Central memory CD8-positive, alpha-beta T cell (primary cell): Measurements from ENCODE around the gene RMND5A.
"Not testable (repeated sequence)": the region's sequence is repeated elsewhere in the genome, so short reads cannot be mapped to it uniquely, and the experiment has no call there.

ENCODE experiments used
- ATAC-seq: fragments of 150-1000 bp; cut with Tn5 transposase; replicated peaks from 2 replicates; pipeline ENCODE4 v1.10.0; 2022; ENCODE audit warnings: mild to moderate bottlenecking, moderate FRiP score, moderate number of reproducible peaks; ENCODE audit not compliant: poor library complexity, severe bottlenecking; ENCODE audit errors: extremely low read depth
- DNase-seq, 2 donors: peaks; one replicate each; pipeline ENCODE4 v3.0.0; 2021; ENCODE audit warnings: low spot score in 2 of 2
- H3K27ac Mint-ChIP-seq: one replicate; pipeline ENCODE4 v1.8.0; 2022; ENCODE audit warnings: low read depth, mild to moderate bottlenecking, moderate library complexity, mixed read lengths
- H3K27me3 Mint-ChIP-seq: one replicate; pipeline ENCODE4 v1.8.0; 2022; ENCODE audit warnings: mixed read lengths
- H3K36me3 Mint-ChIP-seq: one replicate; pipeline ENCODE4 v1.8.0; 2022; ENCODE audit warnings: mild to moderate bottlenecking, moderate library complexity, mixed read lengths; ENCODE audit not compliant: insufficient read depth
- H3K4me1 Mint-ChIP-seq: one replicate; pipeline ENCODE4 v1.8.0; 2022; ENCODE audit warnings: mixed read lengths
- H3K4me3 Mint-ChIP-seq: one replicate; pipeline ENCODE4 v1.8.0; 2022; ENCODE audit warnings: mild to moderate bottlenecking, moderate library complexity, mixed read lengths
- H3K9me3 Mint-ChIP-seq: one replicate; pipeline ENCODE4 v1.8.0; 2022; ENCODE audit warnings: mixed read lengths

The RMND5A gene

GRCh38 chr2:86719637-86720539 is at the start of gene RMND5A:
RMND5A (plus strand) TSS chr2:86720291; CDS start chr2:86720668, 377 bp downstream.
- not testable (repeated sequence) for H3K4me1 Mint-ChIP-seq, H3K36me3 Mint-ChIP-seq, H3K27me3 Mint-ChIP-seq, H3K9me3 Mint-ChIP-seq, H3K27ac Mint-ChIP-seq
- ATAC-seq (peak; percentile 91), DNase-seq (peak; percentile 82 to 94)
- H3K4me3 Mint-ChIP-seq: peak within 1 kb of the TSS; percentile 82

- ATAC-seq (no peak), DNase-seq (no peak)
- no peak overlapping the region for H3K27ac Mint-ChIP-seq
- H3K4me3 Mint-ChIP-seq: no peak overlapping the region
- H3K36me3 Mint-ChIP-seq: no peaks in the 10 kb centered on the region
- no peaks in the 10 kb centered on the region for H3K4me1 Mint-ChIP-seq
- no peaks in the 10 kb centered on the region for H3K9me3 Mint-ChIP-seq
- H3K27me3 Mint-ChIP-seq: peaks cover 7% of the 10 kb centered on the region
Observed at GRCh38 chr2:86671337-86671981, 48.6 kb upstream of the RMND5A start.

DNA sequence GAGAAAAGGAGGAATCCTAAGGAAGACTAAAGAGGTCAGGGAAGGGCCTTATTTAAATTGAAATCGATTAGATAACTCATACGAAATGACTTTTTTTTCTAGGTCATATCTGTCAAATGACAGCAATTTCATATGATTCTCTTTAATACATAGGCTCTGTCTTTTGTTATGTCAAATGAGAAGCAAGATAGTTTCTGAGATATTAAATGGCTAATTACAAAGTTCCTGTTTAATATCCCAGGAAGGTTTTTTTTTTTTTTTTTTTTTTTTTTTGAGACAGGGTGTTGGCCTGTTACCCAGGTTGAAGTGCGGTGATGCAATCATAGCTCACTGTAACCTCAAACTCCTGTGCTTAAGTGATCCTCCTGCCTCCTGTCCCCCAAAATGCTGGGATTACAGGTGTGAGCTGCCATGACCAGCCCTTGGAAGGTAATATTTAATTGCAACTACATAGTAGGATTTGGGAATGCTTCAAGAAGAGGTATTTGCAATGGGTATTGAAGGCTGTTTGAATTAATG is 48.0 kb upstream of the RMND5A start:
- Mint-ChIP-seq H3K36me3 (no peaks in the 10 kb centered on the region), H3K9me3 (no peaks in the 10 kb centered on the region), H3K4me3 (no peak overlapping the region), H3K27me3 (peaks cover 1% of the 10 kb centered on the region), H3K4me1 (no peaks in the 10 kb centered on the region), H3K27ac (no peak overlapping the region)
- DNase-seq (no peak), ATAC-seq (no peak)

DNA sequence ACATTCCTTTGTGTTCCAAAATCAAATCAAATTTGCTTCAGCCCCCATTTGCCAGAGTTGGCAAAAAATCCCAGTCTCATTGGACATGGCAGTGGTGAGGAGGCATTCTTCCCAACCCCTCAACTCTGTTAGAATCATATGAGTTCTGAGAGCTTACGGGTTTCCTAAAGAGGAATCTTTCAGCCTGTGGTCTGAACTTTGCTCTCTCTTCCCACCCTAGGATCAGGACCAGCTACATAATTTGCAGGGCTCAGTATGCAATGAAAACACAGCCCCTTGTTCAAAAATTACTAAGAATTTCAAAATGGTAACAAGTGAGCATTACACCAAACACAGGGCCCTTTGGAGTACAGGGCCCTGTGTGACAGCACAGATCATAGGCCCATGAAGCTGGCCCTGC is 47.1 kb upstream of the RMND5A start:
- Mint-ChIP-seq H3K27me3 (no peaks in the 10 kb centered on the region), H3K36me3 (no peaks in the 10 kb centered on the region), H3K9me3 (no peaks in the 10 kb centered on the region), H3K27ac (no peak overlapping the region), H3K4me1 (no peaks in the 10 kb centered on the region), H3K4me3 (no peak overlapping the region)
- ATAC-seq (no peak), DNase-seq (no peak)

GRCh38 chr2:86673986-86674670 is 46.0 kb upstream of the RMND5A start:
- no peaks in the 10 kb centered on the region for H3K9me3 Mint-ChIP-seq
- H3K36me3 Mint-ChIP-seq: no peaks in the 10 kb centered on the region
- peak overlapping the region; percentile 38 for H3K27ac Mint-ChIP-seq
- ATAC-seq: no peak
- DNase-seq: no peak
- no peaks in the 10 kb centered on the region for H3K27me3 Mint-ChIP-seq
- H3K4me3 Mint-ChIP-seq: no peak overlapping the region
- H3K4me1 Mint-ChIP-seq: no peaks in the 10 kb centered on the region

DNA sequence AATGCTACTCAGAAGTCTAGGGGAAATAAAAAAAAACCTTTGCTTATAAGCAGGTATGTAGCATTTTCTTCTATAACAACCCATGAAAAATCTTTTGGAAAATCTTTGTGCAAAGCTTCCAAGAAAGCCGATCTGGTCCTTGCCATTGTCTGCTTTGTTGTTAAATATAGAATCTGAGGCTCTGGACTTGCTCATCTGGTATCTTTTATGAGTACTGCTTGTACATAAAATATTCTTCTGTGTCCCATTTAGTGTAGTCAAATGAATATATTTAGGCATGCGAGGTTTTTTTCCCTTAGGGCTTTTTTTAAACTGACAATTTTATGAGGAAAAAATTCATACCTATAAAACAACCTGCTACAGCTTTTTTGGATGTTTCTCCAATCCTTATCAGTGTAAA is 45.0 kb upstream of the RMND5A start:
- ATAC-seq (no peak), DNase-seq (no peak)
- no peak overlapping the region for H3K4me3 Mint-ChIP-seq
- no peaks in the 10 kb centered on the region for H3K9me3 Mint-ChIP-seq
- no peaks in the 10 kb centered on the region for H3K36me3 Mint-ChIP-seq
- no peaks in the 10 kb centered on the region for H3K27me3 Mint-ChIP-seq
- H3K27ac Mint-ChIP-seq: peak overlapping the region; percentile 38
- no peaks in the 10 kb centered on the region for H3K4me1 Mint-ChIP-seq

DNA sequence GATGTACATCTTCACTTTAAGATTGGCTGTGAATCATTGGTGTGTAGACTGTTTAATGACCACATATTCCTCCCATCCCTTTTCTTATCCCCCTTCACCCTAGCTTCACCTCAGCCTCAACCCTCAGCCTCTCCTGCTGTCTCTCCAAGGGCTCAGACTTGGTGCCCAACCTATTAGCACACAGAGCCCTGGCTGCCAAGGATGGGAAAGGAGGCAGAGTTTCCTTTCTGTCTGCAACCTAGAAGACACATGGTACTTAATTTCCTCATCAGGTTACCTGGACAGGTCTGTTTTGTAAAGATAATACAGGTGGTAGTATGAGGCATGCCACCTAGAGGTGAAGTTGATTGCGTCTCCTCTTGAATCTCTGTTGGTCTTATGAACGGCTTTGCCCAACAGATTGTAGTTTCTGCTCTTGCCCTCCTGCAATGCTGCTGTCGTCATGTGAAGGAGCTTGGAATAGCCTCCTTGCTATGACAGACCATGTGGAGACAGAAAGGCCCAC is 44.5 kb upstream of the RMND5A start:
- DNase-seq (no peak), ATAC-seq (no peak)
- no peaks in the 10 kb centered on the region for H3K27me3 Mint-ChIP-seq
- H3K36me3 Mint-ChIP-seq: no peaks in the 10 kb centered on the region
- H3K9me3 Mint-ChIP-seq: no peaks in the 10 kb centered on the region
- no peak overlapping the region for H3K4me3 Mint-ChIP-seq
- no peaks in the 10 kb centered on the region for H3K4me1 Mint-ChIP-seq
- H3K27ac Mint-ChIP-seq: no peak overlapping the region

DNA sequence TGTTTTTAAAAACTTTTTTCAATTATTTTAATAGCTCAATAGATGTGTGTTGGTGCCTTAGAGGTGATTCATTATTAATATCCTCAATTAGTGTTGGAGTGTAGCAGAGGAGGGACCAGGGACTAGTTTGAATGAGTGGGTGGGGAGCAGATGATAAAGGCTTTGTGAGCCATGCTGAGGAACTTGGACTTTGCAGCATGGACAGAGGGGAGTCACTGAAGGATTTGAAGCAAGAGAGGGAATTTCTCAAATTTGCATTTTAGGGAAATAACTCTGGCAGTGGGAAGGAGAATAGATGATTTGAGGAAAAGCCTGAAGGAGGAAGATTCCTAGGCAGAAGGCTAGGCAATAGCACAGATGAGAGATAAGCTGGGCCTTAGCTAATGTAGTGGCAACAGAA is 42.3 kb upstream of the RMND5A start:
- H3K36me3 Mint-ChIP-seq: no peaks in the 10 kb centered on the region
- H3K27ac Mint-ChIP-seq: no peak overlapping the region
- no peaks in the 10 kb centered on the region for H3K27me3 Mint-ChIP-seq
- no peak overlapping the region for H3K4me3 Mint-ChIP-seq
- H3K9me3 Mint-ChIP-seq: no peaks in the 10 kb centered on the region
- DNase-seq (no peak), ATAC-seq (no peak)
- no peaks in the 10 kb centered on the region for H3K4me1 Mint-ChIP-seq

DNA sequence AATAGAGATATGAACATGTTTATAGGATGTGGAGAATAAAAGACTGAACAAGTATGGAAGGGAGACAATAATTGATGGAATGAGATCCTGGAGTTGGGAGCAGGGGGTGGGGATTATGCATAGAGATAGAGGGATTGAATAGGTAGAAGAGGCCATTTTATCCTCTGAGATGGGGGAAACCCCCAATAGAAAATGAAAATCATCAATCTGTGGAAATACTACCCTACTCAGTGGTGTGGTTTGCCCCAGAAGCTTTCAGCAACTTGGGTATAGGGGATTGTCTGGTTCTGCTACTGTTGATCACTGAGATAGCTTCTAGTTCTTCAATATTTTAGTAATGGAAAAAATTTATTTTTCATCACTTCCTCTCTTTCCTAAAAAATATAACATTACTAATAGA is 41.1 kb upstream of the RMND5A start:
- ATAC-seq: no peak
- Mint-ChIP-seq H3K27ac (no peak overlapping the region), H3K4me3 (no peak overlapping the region), H3K27me3 (no peaks in the 10 kb centered on the region), H3K36me3 (no peaks in the 10 kb centered on the region), H3K9me3 (no peaks in the 10 kb centered on the region), H3K4me1 (no peaks in the 10 kb centered on the region)
- DNase-seq: no peak

DNA sequence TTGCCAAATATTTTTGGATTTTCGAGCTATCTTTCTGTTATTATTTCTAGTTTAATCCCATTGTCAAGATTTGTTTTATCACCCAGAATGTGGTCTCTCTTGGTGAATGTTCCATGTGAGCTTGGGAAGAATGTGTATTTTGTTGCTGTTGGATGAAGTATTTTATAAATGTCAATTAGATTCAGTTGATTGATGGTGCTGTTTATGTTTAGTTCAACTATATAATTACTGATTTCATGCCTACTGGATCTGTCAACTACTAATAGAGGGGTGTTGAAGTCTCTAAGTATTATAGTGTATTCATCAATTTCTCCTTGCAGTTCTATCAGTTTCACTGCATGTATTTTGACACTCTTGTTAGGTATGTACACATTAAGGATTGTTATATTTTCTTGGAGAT is 34.7 kb upstream of the RMND5A start:
- Mint-ChIP-seq H3K27me3 (no peaks in the 10 kb centered on the region), H3K36me3 (no peaks in the 10 kb centered on the region), H3K4me3 (no peak overlapping the region), H3K27ac (no peak overlapping the region), H3K9me3 (no peaks in the 10 kb centered on the region), H3K4me1 (no peaks in the 10 kb centered on the region)
- ATAC-seq (no peak), DNase-seq (no peak)

- Mint-ChIP-seq H3K27ac (no peak overlapping the region), H3K9me3 (no peaks in the 10 kb centered on the region), H3K36me3 (no peaks in the 10 kb centered on the region), H3K4me3 (no peak overlapping the region), H3K4me1 (no peaks in the 10 kb centered on the region), H3K27me3 (no peaks in the 10 kb centered on the region)
- DNase-seq: no peak
- no peak for ATAC-seq
Observed at GRCh38 chr2:86686460-86686859, 33.6 kb upstream of the RMND5A start.

DNA sequence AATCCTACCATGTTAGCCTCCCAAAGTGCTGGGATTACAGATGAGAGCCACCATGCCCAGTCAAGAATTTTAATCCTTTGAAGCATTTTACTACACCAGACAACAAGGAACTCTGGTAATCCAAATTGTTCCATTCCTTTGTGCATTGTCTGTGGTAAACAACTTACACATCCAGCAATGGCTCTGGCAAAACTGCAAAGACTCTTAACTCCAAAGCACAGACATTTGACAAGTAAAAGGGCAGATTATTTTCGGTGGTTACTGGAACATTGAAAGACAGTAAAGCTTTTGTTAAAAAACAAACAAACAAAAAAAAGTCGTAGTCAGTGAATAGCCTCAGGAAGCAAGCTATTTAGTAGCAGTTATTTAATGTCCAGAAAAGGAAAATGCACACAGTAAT is 33.2 kb upstream of the RMND5A start:
- ATAC-seq: no peak
- H3K9me3 Mint-ChIP-seq: no peaks in the 10 kb centered on the region
- DNase-seq: no peak
- no peaks in the 10 kb centered on the region for H3K36me3 Mint-ChIP-seq
- no peak overlapping the region for H3K4me3 Mint-ChIP-seq
- H3K27ac Mint-ChIP-seq: no peak overlapping the region
- no peaks in the 10 kb centered on the region for H3K27me3 Mint-ChIP-seq
- no peaks in the 10 kb centered on the region for H3K4me1 Mint-ChIP-seq
